Fibroblast of lung (primary cell): ENCODE data around the gene EVX2. TPM values are rescaled to one million over a fixed set of nuclear protein-coding genes. Genes with fewer than 3 reads are reported as not detected.

Experiments
- DNase-seq, 2 donors: peaks; one replicate each; pipeline versions ENCODE4 v3.0.0 to v3.0.0-alpha.2; 2010; ENCODE audit warnings: low read depth in 2 of 2
- H2AFZ ChIP-seq: 2 replicates; pipeline ENCODE4 v1.5.1; 2012; ENCODE audit warnings: low read length, control low read depth, inconsistent platforms
- H3K27ac ChIP-seq: 2 replicates; pipeline ENCODE4 v1.5.1; 2011; ENCODE audit warnings: low read length, control low read depth; ENCODE audit not compliant: insufficient read depth
- H3K27me3 ChIP-seq: 2 replicates; pipeline ENCODE4 v1.5.1; 2011; ENCODE audit warnings: mild to moderate bottlenecking, low read length; ENCODE audit not compliant: control insufficient read depth, insufficient read depth
- H3K36me3 ChIP-seq: 2 replicates; pipeline ENCODE4 v1.5.1; 2011; ENCODE audit warnings: low read length; ENCODE audit not compliant: control insufficient read depth, insufficient read depth
- H3K4me1 ChIP-seq: 2 replicates; pipeline ENCODE4 v1.5.1; 2011; ENCODE audit warnings: low read length; ENCODE audit not compliant: control insufficient read depth, insufficient read depth; ENCODE audit errors: extremely low read depth
- H3K4me2 ChIP-seq: 2 replicates; pipeline ENCODE4 v1.5.1; 2011; ENCODE audit warnings: low read length, control low read depth; ENCODE audit not compliant: insufficient read depth; ENCODE audit errors: extremely low read depth
- H3K4me3 ChIP-seq, 4 experiments: fragments of 200-600 bp in 1 of 4; sonication (generic) in 1 of 4; replicated peaks in 1 of 4; 2 replicates each; pipeline ENCODE4 v1.5.1; 2011 to 2016; ENCODE audit warnings: low read length in 4 of 4, low read depth in 3 of 4, mild to moderate bottlenecking in 3 of 4, control low read depth in 2 of 4, inconsistent platforms in 1 of 4, mixed read lengths in 1 of 4; ENCODE audit not compliant: insufficient read depth in 1 of 4; ENCODE audit errors: control extremely low read depth in 1 of 4
- H3K79me2 ChIP-seq: 2 replicates; pipeline ENCODE4 v1.5.1; 2012; ENCODE audit warnings: mild to moderate bottlenecking, low read length, inconsistent platforms; ENCODE audit not compliant: control insufficient read depth, insufficient read depth
- H3K9ac ChIP-seq: 2 replicates; pipeline ENCODE4 v1.5.1; 2011; ENCODE audit warnings: mild to moderate bottlenecking, low read length, control low read depth; ENCODE audit not compliant: insufficient read depth
- H3K9me3 ChIP-seq: 2 replicates; pipeline ENCODE4 v1.5.1; 2012; ENCODE audit warnings: low read depth, low read length; ENCODE audit not compliant: control insufficient read depth, insufficient read depth
- H4K20me1 ChIP-seq: 2 replicates; pipeline ENCODE4 v1.5.1; 2011; ENCODE audit warnings: low read length; ENCODE audit not compliant: control insufficient read depth, insufficient read depth; ENCODE audit errors: extremely low read depth
- EZH2 ChIP-seq: IDR thresholded peaks from 2 replicates; pipeline ENCODE4 v1.5.1; 2012; ENCODE audit warnings: low read length, control low read depth, mild to moderate bottlenecking; ENCODE audit errors: missing control alignments
- polyA plus RNA-seq, 2 donors: library from polyadenylated mRNA; depleted of rRNA in 1 of 2; stranded (reverse) in 1 of 2; unstranded in 1 of 2; fragments of >200 nt; gene quantifications; 2 replicates each; pipeline ENCODE4 v1.2.1, GENCODE V29; 2011 to 2012; ENCODE audit warnings: missing spikeins in 1 of 2
- total RNA-seq: library from RNA; depleted of rRNA; stranded (reverse); fragments of >200 nt; gene quantifications from 2 replicates; pipeline ENCODE4 v1.2.1, GENCODE V29; 2014
- TF ChIP-seq, protein P1 (sequence below), 2 donors: IDR thresholded peaks in 1 of 2; conservative IDR thresholded peaks in 1 of 2; 1 replicate in 1 of 2; 2 replicates in 1 of 2; pipeline ENCODE4 v1.5.1; 2011 to 2012; ENCODE audit warnings: low read length in 2 of 2, control low read depth in 1 of 2, inconsistent platforms in 1 of 2, low read depth in 1 of 2, mild to moderate bottlenecking in 1 of 2

Gene EVX2
- total and polyA plus RNA-seq, 2 donors (not counting 1 experiment from before 2014, with no cell fraction given): not detected

DNA sequence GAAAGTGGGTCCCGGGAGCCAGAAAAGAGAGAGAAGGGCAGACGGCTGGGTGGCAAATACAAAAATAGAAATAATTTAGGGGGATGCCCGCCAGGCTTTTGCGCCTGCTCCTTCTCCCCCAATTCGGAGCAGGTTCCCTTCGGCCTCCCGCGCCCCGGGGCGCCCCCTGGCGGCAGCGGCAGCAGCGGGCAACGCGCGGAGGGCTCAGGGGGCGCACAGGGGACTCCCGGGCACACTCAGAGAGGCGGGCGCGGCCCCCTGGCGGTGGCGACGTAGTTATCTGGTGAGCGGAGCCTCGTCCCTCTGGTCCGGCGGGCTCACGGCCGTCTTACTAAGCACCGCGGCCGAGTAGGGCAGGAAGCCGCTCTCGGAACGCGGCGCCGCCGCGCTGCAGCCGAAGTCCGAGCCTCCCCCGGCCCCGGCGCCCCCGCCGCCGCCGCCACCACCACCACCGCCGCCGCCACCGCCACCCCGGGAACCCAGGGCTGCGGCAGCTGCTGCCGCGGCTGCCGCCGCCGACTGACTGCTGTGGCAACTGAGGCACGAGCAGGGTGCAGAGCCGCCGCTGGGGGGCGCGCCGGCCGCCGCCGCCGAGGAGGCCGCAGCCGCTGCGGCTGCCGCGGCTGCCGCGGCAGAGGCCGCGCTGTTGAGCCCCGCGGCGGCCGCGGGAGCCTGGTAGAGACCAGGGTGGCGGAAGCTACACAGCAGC is 3.8 kb downstream of the EVX2 start:
- no peak overlapping the region for H3K27ac ChIP-seq
- no peaks in the 10 kb centered on the region for H4K20me1 ChIP-seq
- no peak overlapping the region for H2AFZ ChIP-seq
- TF ChIP-seq, protein P1, sequence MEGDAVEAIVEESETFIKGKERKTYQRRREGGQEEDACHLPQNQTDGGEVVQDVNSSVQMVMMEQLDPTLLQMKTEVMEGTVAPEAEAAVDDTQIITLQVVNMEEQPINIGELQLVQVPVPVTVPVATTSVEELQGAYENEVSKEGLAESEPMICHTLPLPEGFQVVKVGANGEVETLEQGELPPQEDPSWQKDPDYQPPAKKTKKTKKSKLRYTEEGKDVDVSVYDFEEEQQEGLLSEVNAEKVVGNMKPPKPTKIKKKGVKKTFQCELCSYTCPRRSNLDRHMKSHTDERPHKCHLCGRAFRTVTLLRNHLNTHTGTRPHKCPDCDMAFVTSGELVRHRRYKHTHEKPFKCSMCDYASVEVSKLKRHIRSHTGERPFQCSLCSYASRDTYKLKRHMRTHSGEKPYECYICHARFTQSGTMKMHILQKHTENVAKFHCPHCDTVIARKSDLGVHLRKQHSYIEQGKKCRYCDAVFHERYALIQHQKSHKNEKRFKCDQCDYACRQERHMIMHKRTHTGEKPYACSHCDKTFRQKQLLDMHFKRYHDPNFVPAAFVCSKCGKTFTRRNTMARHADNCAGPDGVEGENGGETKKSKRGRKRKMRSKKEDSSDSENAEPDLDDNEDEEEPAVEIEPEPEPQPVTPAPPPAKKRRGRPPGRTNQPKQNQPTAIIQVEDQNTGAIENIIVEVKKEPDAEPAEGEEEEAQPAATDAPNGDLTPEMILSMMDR (conservative IDR thresholded peaks at IDR 0.05 in 1 of 2, IDR thresholded peaks at IDR 0.05 in 1 of 2; ENCODE audit: low read depth in 1 of 2, low read length in 2 of 2): peak; percentile 27 to 56
- TF ChIP-seq EZH2: no peak
- H3K36me3 ChIP-seq: no peaks in the 10 kb centered on the region
- no peak overlapping the region for H3K4me3 ChIP-seq
- no peak overlapping the region for H3K9ac ChIP-seq
- H3K9me3 ChIP-seq: no peaks in the 10 kb centered on the region
- H3K79me2 ChIP-seq: no peaks in the 10 kb centered on the region
- H3K4me2 ChIP-seq: no peak overlapping the region
- no peaks in the 10 kb centered on the region for H3K4me1 ChIP-seq
- H3K27me3 ChIP-seq: peaks cover 77% of the 10 kb centered on the region
- DNase-seq: peak in 1 of 2 donors; percentile 22

DNA sequence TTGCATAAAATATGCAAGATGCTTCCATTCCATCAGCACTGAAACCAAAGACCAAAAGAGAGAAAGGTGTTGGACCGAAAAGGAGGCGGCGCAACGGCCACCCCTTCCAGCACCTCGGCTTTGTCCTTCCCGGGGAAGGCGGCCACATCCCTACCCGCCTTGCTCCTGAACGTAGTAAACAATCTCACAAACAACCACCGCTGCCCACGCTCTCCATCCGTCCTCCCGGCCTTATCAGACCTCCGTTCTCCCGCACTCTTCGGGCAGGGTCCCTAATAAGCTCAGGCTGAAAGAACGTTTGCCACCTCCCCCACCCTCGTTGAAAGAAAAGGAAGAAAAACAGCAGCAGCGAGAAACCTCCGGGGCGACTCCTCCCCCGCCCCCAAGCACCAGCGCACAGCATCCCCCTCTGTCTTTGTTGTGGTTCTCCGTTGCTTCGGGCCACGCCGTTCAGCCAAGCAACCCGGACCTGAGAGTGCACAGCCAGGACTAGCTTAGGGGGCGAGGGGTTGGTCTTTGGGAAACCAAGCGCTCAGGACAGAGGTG is 4.4 kb downstream of the EVX2 start:
- H2AFZ ChIP-seq: no peak overlapping the region
- no peak overlapping the region for H3K4me3 ChIP-seq
- no peaks in the 10 kb centered on the region for H3K79me2 ChIP-seq
- H3K27ac ChIP-seq: no peak overlapping the region
- no peak for DNase-seq
- no peaks in the 10 kb centered on the region for H3K36me3 ChIP-seq
- peak; percentile 44 for TF ChIP-seq EZH2
- TF ChIP-seq, protein P1 (conservative IDR thresholded peaks at IDR 0.05 in 1 of 2, IDR thresholded peaks at IDR 0.05 in 1 of 2; ENCODE audit: low read depth in 1 of 2, low read length in 2 of 2): no peak
- peak overlapping the region; percentile 32 for H3K4me2 ChIP-seq
- H3K27me3 ChIP-seq: peaks cover 77% of the 10 kb centered on the region
- H3K4me1 ChIP-seq: no peaks in the 10 kb centered on the region
- no peaks in the 10 kb centered on the region for H3K9me3 ChIP-seq
- H3K9ac ChIP-seq: no peak overlapping the region
- H4K20me1 ChIP-seq: no peaks in the 10 kb centered on the region

DNA sequence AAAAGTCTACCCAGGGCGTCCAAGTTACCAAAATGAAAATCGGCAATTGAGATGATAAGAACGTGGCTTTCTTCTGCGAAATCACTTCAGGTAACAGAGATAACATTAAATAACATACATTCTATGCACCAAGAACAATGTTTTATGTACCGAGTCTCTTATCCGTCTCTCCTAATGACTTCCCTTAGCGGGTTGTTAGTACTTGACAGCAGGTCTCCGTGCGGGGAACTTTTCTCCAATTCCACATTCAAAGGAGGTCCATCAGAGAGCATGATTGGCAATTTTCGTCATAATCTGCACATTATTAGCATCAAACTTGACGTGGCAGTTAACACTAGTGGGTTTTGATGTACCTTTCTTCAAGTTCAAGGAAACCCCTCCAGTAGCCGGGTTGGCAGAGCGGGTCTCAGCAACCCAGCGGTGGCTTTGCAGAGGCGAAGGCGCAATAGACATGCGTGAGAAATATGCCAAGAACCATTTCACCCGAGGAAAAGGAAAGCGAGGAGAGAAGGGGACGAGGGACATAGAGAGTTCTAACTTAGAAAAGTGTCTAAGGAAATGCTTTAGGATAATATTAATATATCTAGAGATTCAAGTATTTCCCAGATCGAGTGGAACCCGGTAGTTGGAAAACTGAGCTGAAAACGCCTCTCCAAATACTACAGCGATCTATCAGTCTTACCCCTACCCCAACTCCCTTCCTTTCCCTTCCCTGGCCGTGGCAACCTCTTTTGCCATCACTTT is 5.0 kb downstream of the EVX2 start:
- Histone ChIP-seq H3K9ac (no peak overlapping the region), H3K27me3 (peaks cover 74% of the 10 kb centered on the region), H4K20me1 (no peaks in the 10 kb centered on the region), H3K4me3 (no peak overlapping the region), H3K4me1 (no peaks in the 10 kb centered on the region), H3K36me3 (no peaks in the 10 kb centered on the region), H3K27ac (no peak overlapping the region), H2AFZ (no peak overlapping the region), H3K79me2 (no peaks in the 10 kb centered on the region), H3K4me2 (no peak overlapping the region), H3K9me3 (no peaks in the 10 kb centered on the region)
- TF ChIP-seq, protein P1 (conservative IDR thresholded peaks at IDR 0.05 in 1 of 2, IDR thresholded peaks at IDR 0.05 in 1 of 2; ENCODE audit: low read depth in 1 of 2, low read length in 2 of 2): no peak
- TF ChIP-seq EZH2: peak; percentile 24
- no peak for DNase-seq
